GM12878 (cell line): ENCODE results near the gene NEU4. TPM values are rescaled to one million over a fixed set of nuclear protein-coding genes. Genes with fewer than 3 reads are reported as not detected.
A peak's percentile ranks its signal among the peaks of the same experiment; 100 is the strongest.

Experiments
- CHD1 ChIP-seq: IDR thresholded peaks from 2 replicates; pipeline ENCODE4 v1.6.1; 2012; ENCODE audit warnings: low read depth, low read length, improper control_type of control experiment
- DPF2 ChIP-seq: fragments of 450-650 bp; IDR thresholded peaks from 2 replicates; pipeline ENCODE4 v1.6.1; 2017; ENCODE audit warnings: mild to moderate bottlenecking
- EGR1 ChIP-seq, 2 experiments: IDR thresholded peaks; 1 replicate in 1 of 2; 2 replicates in 1 of 2; pipeline ENCODE4 v1.6.1; 2011 to 2012; ENCODE audit warnings: low read depth in 2 of 2, low read length in 2 of 2, borderline replicate concordance in 1 of 2, mild to moderate bottlenecking in 1 of 2, moderate library complexity in 1 of 2
- FOXM1 ChIP-seq: IDR thresholded peaks from 2 replicates; pipeline ENCODE4 v1.6.1; 2012; ENCODE audit warnings: low read depth, mild to moderate bottlenecking, inconsistent platforms, low read length, moderate library complexity
- GATAD2B ChIP-seq: fragments of 450-650 bp; conservative IDR thresholded peaks from 2 replicates; pipeline ENCODE4 v1.6.1; 2017; ENCODE audit warnings: low read depth, mild to moderate bottlenecking, moderate library complexity
- IKZF2 ChIP-seq, 2 experiments: fragments of 450-650 bp; IDR thresholded peaks; 2 replicates each; pipeline ENCODE4 v1.6.1; 2017; ENCODE audit warnings: mild to moderate bottlenecking in 2 of 2, moderate library complexity in 2 of 2
- LARP7 ChIP-seq: fragments of 450-650 bp; IDR thresholded peaks from 2 replicates; pipeline ENCODE4 v1.6.1; 2017; ENCODE audit warnings: mild to moderate bottlenecking
- NBN ChIP-seq: fragments of 450-650 bp; IDR thresholded peaks from 2 replicates; pipeline ENCODE4 v1.6.1; 2016
- RAD21 ChIP-seq: IDR thresholded peaks from 2 replicates; pipeline ENCODE4 v1.6.1; 2011; ENCODE audit warnings: mild to moderate bottlenecking, low read depth, low read length, moderate library complexity; ENCODE audit not compliant: insufficient read depth
- RELB ChIP-seq: fragments of 450-650 bp; IDR thresholded peaks from 2 replicates; pipeline ENCODE4 v1.6.1; 2017; ENCODE audit warnings: low read depth, mild to moderate bottlenecking, moderate library complexity
- RFX5 ChIP-seq: IDR thresholded peaks from 2 replicates; pipeline ENCODE4 v1.6.1; 2011; ENCODE audit warnings: low read depth, low read length, improper control_type of control experiment
- SMAD1 ChIP-seq: fragments of 450-650 bp; IDR thresholded peaks from 2 replicates; pipeline ENCODE4 v1.6.1; 2018; ENCODE audit warnings: mild to moderate bottlenecking, low read depth; ENCODE audit not compliant: partially characterized antibody
- TBL1XR1 ChIP-seq: IDR thresholded peaks from 2 replicates; pipeline ENCODE4 v1.6.1; 2012; ENCODE audit warnings: low read depth, low read length, improper control_type of control experiment
- TCF7 ChIP-seq: IDR thresholded peaks from 2 replicates; pipeline ENCODE4 v1.6.1; 2014; ENCODE audit warnings: antibody characterized with exemption, borderline replicate concordance
- ZBED1 ChIP-seq: IDR thresholded peaks from 2 replicates; pipeline ENCODE4 v1.6.1; 2016; ENCODE audit warnings: borderline replicate concordance
- ZBTB4 ChIP-seq: fragments of 450-650 bp; formaldehyde crosslinking; IDR thresholded peaks from 2 replicates; pipeline ENCODE4 v1.4.0; 2022; ENCODE audit warnings: mild to moderate bottlenecking, moderate library complexity
- ZNF384 ChIP-seq: IDR thresholded peaks from 2 replicates; pipeline ENCODE4 v1.6.1; 2012; ENCODE audit warnings: low read depth, mild to moderate bottlenecking, low read length, improper control_type of control experiment, borderline replicate concordance
- polyA plus RNA-seq, 11 experiments: library from polyadenylated mRNA; depleted of rRNA in 4 of 11; unstranded in 6 of 11; stranded (reverse) in 5 of 11; fragments of >200 nt; fragmentation: Nextera tagmentation in 4 of 11; fragmentation: Illumina TruSeq in 1 of 11; extraction: Ambion mirVana in 4 of 11; extraction: Trizol in 1 of 11; gene quantifications; 1 replicate in 1 of 11; 2 replicates in 10 of 11; pipeline versions ENCODE4 v1.2.1 to v1.2.3, GENCODE V29; 2011 to 2016; ENCODE audit warnings: inconsistent platforms in 2 of 11, missing spikeins in 2 of 11, low read depth in 1 of 11
- total RNA-seq, 4 experiments: library from RNA; depleted of rRNA in 3 of 4; stranded (reverse); fragments of >200 nt in 3 of 4; fragmentation: Illumina TruSeq in 1 of 4; extraction: Trizol in 1 of 4; gene quantifications; 2 replicates each; pipeline versions ENCODE4 v1.2.1 to v1.2.3, GENCODE V29; 2013 to 2021
- TF ChIP-seq, protein P1 (sequence below): IDR thresholded peaks from 2 replicates; pipeline ENCODE4 v1.6.1; 2012; ENCODE audit warnings: low read depth, low read length, improper control_type of control experiment
- TF ChIP-seq, protein P2 (sequence below): fragments of 450-650 bp; IDR thresholded peaks from 2 replicates; pipeline ENCODE4 v1.6.1; 2016; ENCODE audit warnings: mild to moderate bottlenecking
- TF ChIP-seq, protein P3 (sequence below): fragments of 450-650 bp; conservative IDR thresholded peaks from 2 replicates; pipeline ENCODE4 v1.6.1; 2017; ENCODE audit warnings: mild to moderate bottlenecking, moderate library complexity

Gene NEU4
- total and polyA plus RNA-seq, 10 of the 15 experiments (the other 5 are each of a cell fraction or from before 2014, with no cell fraction given): 0.01 to 0.28 (median 0.14) TPM; not detected in 5

- TF ChIP-seq, protein P1, sequence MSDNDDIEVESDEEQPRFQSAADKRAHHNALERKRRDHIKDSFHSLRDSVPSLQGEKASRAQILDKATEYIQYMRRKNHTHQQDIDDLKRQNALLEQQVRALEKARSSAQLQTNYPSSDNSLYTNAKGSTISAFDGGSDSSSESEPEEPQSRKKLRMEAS: no peak
- TF ChIP-seq TCF7: no peak
- no peak for TF ChIP-seq CHD1
- TF ChIP-seq RAD21: no peak
- no peak for TF ChIP-seq NBN
- peak; percentile 56; the same call in 1 of the 2 replicates for TF ChIP-seq LARP7
- no peak for TF ChIP-seq ZBTB4 (CRISPR knock-in tag)
- no peak for TF ChIP-seq TBL1XR1
- TF ChIP-seq FOXM1: no peak
- no peak for TF ChIP-seq IKZF2 (IDR thresholded peaks at IDR 0.05)
- TF ChIP-seq SMAD1: peak; percentile 11
- TF ChIP-seq ZNF384: no peak
- TF ChIP-seq EGR1 (IDR thresholded peaks at IDR 0.05; ENCODE audit: borderline replicate concordance in 1 of 2, low read depth in 2 of 2, low read length in 2 of 2): peak; percentile 12 to 93
- 0 out of 2 replicates have a peak, but pooled peaks have one; percentile 16 for TF ChIP-seq GATAD2B
- no peak for TF ChIP-seq RELB
- TF ChIP-seq, protein P2, sequence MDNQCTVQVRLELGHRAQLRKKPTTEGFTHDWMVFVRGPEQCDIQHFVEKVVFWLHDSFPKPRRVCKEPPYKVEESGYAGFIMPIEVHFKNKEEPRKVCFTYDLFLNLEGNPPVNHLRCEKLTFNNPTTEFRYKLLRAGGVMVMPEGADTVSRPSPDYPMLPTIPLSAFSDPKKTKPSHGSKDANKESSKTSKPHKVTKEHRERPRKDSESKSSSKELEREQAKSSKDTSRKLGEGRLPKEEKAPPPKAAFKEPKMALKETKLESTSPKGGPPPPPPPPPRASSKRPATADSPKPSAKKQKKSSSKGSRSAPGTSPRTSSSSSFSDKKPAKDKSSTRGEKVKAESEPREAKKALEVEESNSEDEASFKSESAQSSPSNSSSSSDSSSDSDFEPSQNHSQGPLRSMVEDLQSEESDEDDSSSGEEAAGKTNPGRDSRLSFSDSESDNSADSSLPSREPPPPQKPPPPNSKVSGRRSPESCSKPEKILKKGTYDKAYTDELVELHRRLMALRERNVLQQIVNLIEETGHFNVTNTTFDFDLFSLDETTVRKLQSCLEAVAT: no peak
- no peak for TF ChIP-seq ZBED1
- TF ChIP-seq, protein P3, sequence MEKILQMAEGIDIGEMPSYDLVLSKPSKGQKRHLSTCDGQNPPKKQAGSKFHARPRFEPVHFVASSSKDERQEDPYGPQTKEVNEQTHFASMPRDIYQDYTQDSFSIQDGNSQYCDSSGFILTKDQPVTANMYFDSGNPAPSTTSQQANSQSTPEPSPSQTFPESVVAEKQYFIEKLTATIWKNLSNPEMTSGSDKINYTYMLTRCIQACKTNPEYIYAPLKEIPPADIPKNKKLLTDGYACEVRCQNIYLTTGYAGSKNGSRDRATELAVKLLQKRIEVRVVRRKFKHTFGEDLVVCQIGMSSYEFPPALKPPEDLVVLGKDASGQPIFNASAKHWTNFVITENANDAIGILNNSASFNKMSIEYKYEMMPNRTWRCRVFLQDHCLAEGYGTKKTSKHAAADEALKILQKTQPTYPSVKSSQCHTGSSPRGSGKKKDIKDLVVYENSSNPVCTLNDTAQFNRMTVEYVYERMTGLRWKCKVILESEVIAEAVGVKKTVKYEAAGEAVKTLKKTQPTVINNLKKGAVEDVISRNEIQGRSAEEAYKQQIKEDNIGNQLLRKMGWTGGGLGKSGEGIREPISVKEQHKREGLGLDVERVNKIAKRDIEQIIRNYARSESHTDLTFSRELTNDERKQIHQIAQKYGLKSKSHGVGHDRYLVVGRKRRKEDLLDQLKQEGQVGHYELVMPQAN: peak; percentile 17; the same call in 1 of the 2 replicates
- TF ChIP-seq RFX5: no peak
- peak; percentile 8; the same call in 1 of the 2 replicates for TF ChIP-seq DPF2
Measured at GRCh38 chr2:241858206-241859016, 49.4 kb downstream of the NEU4 start, which contains the start of gene PDCD1 (continued).
